Measurements from ENCODE around the gene CLIC3. TPM values are rescaled to one million over a fixed set of nuclear protein-coding genes. Genes with fewer than 3 reads are reported as not detected.

Gene CLIC3
- total RNA-seq, 4 donors from 2014 or later: 0.36 TPM; not detected in 3

DNA sequence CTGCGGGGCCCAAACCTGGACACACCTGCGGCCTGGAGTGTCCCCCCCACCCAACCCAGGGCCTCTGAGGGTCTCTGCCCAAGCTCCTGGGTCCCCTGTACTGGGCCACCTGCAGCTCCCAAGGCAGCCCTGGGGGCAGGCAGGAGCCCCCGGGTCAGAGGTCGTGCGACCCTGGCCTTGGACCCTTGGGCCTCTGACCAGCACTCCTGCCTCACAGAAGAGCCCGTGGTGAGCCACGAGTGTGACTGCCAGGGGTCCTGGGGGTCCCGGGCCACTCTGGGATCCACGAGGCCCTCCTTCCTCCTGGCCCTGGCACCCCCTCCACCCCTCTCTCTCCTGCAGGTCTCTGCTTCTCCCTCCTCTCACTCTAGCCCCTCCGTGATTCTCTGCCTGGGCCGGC lies 24.0 kb downstream of the CLIC3 start:
- DNase-seq (no peak), ATAC-seq (no peak)
- Histone ChIP-seq H3K27ac (no peak overlapping the region), H3K9me3 (no peaks in the 10 kb centered on the region), H3K4me1 (no peaks in the 10 kb centered on the region), H3K27me3 (peaks cover 0 to 4% (median 3%) of the 10 kb centered on the region in 3 donors), H3K36me3 (no peaks in the 10 kb centered on the region), H3K4me3 (no peak overlapping the region)
- intact Hi-C loops (cut with DNase I; ENCODE audit: low total_unique reads) (no loop called here), in situ Hi-C loops (cut with MboI; ENCODE audit: low sequenced_read_pairs in 4 of 4) (no loop called here)
- TF ChIP-seq, protein P1, sequence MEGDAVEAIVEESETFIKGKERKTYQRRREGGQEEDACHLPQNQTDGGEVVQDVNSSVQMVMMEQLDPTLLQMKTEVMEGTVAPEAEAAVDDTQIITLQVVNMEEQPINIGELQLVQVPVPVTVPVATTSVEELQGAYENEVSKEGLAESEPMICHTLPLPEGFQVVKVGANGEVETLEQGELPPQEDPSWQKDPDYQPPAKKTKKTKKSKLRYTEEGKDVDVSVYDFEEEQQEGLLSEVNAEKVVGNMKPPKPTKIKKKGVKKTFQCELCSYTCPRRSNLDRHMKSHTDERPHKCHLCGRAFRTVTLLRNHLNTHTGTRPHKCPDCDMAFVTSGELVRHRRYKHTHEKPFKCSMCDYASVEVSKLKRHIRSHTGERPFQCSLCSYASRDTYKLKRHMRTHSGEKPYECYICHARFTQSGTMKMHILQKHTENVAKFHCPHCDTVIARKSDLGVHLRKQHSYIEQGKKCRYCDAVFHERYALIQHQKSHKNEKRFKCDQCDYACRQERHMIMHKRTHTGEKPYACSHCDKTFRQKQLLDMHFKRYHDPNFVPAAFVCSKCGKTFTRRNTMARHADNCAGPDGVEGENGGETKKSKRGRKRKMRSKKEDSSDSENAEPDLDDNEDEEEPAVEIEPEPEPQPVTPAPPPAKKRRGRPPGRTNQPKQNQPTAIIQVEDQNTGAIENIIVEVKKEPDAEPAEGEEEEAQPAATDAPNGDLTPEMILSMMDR (IDR thresholded peaks at IDR 0.05 in 4 of 5, conservative IDR thresholded peaks at IDR 0.05 in 1 of 5): no peak
- TF ChIP-seq POLR2A (IDR thresholded peaks at IDR 0.05): no peak

DNA sequence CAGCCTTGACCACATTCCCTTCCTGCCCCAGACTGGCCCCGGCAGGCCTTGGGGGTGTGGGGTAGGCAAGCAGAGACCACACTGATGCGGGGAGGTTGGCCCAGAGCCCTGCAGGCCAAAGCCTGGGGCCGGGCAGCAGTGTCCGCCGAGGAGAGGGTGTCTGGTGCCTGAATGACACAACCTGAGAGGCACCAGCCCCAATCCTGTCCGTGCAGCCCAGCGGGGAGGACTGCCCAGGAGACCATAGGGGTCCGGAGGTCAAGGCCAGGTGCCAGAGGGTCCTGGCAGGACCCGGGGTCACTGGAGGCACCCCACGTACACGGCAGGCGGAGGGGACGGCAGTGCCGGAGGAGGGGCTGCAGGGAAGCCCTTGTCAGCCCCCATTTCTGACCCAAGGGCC lies 24.6 kb downstream of the CLIC3 start:
- in situ Hi-C loops (cut with MboI; ENCODE audit: low sequenced_read_pairs in 4 of 4): no loop called here
- Histone ChIP-seq H3K27ac (no peak overlapping the region), H3K4me1 (no peaks in the 10 kb centered on the region), H3K9me3 (no peaks in the 10 kb centered on the region), H3K36me3 (no peaks in the 10 kb centered on the region), H3K4me3 (no peak overlapping the region), H3K27me3 (no peaks in the 10 kb centered on the region)
- TF ChIP-seq POLR2A (IDR thresholded peaks at IDR 0.05): no peak
- TF ChIP-seq, protein P1 (IDR thresholded peaks at IDR 0.05 in 4 of 5, conservative IDR thresholded peaks at IDR 0.05 in 1 of 5): no peak
- ATAC-seq (no peak), DNase-seq (no peak)
- intact Hi-C loops (cut with DNase I; ENCODE audit: low total_unique reads): no loop called here

DNA sequence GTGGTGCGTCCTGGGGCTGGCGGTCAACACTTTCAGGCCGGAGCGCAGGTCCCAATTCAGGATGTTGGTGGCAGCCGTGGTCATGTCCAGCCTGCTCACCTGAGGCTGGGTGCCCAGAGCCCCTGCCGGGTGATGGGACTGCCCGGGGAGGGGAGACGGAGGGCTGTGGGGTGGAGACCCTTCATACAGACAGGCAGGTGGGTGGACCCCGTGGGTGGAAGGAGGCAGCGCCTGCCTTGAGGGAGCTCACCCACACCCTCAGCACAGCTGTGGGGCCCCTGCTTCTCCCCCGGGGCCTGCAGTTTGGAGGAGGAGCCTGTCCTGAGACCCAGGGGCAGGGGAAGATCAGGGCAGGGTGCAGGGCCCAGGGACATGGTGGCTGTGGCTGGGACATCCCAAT lies 26.0 kb downstream of the CLIC3 start:
- Histone ChIP-seq H3K9me3 (no peaks in the 10 kb centered on the region), H3K4me1 (no peaks in the 10 kb centered on the region), H3K36me3 (no peaks in the 10 kb centered on the region), H3K27ac (no peak overlapping the region), H3K27me3 (peaks cover 0 to 6% (median 0%) of the 10 kb centered on the region in 3 donors), H3K4me3 (no peak overlapping the region)
- intact Hi-C loops (cut with DNase I; ENCODE audit: low total_unique reads) (no loop called here), in situ Hi-C loops (cut with MboI; ENCODE audit: low sequenced_read_pairs in 4 of 4) (no loop called here)
- ATAC-seq (no peak), DNase-seq (no peak)
- TF ChIP-seq, protein P1 (IDR thresholded peaks at IDR 0.05 in 4 of 5, conservative IDR thresholded peaks at IDR 0.05 in 1 of 5): no peak
- no peak for TF ChIP-seq POLR2A (IDR thresholded peaks at IDR 0.05)

DNA sequence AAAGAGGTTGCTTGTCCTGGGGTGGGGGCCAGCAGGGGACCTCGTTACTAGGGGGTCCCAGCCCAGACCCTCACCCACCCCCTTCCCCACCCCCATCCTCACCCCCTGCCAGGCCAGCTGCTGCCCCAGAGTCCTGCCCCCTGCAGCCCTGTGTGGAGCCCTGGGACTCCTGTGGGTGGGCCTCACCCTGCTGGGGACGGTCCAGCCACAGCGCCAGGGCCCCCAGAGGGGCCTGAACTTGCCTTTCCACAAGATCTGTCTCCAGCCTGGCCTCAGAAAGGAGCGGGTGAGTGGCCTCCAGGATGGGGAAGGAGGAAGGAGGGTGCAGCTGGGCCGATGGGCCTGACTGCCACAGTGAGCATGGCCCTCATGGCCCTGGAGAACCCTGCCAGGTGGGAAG lies 26.6 kb downstream of the CLIC3 start:
- TF ChIP-seq, protein P1 (IDR thresholded peaks at IDR 0.05 in 4 of 5, conservative IDR thresholded peaks at IDR 0.05 in 1 of 5): no peak
- no peak for TF ChIP-seq POLR2A (IDR thresholded peaks at IDR 0.05)
- H3K27ac ChIP-seq: no peak overlapping the region
- H3K36me3 ChIP-seq: no peaks in the 10 kb centered on the region
- no peaks in the 10 kb centered on the region for H3K4me1 ChIP-seq
- peaks cover 0 to 6% (median 0%) of the 10 kb centered on the region in 3 donors for H3K27me3 ChIP-seq
- no peaks in the 10 kb centered on the region for H3K9me3 ChIP-seq
- ATAC-seq: no peak
- H3K4me3 ChIP-seq: no peak overlapping the region
- intact Hi-C loops (cut with DNase I; ENCODE audit: low total_unique reads): no loop called here
- in situ Hi-C loops (cut with MboI; ENCODE audit: low sequenced_read_pairs in 4 of 4): no loop called here
- no peak for DNase-seq

DNA sequence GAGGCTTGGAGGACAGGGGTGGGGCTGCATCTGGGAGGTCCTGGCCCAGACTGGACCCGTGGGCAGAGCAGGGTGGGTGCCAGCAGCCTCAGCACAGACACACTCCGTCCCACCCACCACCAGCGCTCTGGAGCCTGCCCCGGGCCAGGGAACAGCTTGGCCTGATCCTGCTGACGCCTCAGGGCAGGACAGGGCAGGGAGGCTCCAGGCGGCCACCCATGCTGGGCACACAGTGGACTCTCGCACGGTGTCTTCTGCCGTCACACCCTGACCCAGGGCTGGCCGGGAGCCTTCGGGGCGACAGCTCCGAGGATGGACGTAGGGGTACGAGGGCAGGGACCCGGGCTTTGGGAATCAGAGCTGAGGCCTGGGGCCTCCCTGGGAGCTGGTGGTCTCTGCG lies 27.2 kb downstream of the CLIC3 start:
- Histone ChIP-seq H3K27ac (no peak overlapping the region), H3K36me3 (no peaks in the 10 kb centered on the region), H3K9me3 (no peaks in the 10 kb centered on the region), H3K4me3 (no peak overlapping the region), H3K27me3 (peaks cover 0 to 6% (median 0%) of the 10 kb centered on the region in 3 donors), H3K4me1 (no peaks in the 10 kb centered on the region)
- intact Hi-C loops (cut with DNase I; ENCODE audit: low total_unique reads): no loop called here
- ATAC-seq: no peak
- TF ChIP-seq POLR2A (IDR thresholded peaks at IDR 0.05): no peak
- TF ChIP-seq, protein P1 (IDR thresholded peaks at IDR 0.05 in 4 of 5, conservative IDR thresholded peaks at IDR 0.05 in 1 of 5): no peak
- in situ Hi-C loops (cut with MboI; ENCODE audit: low sequenced_read_pairs in 4 of 4): no loop called here
- no peak for DNase-seq
